Right ventricle myocardium superior (tissue), 1 donor: ENCODE measurements around the gene NRF1. TPM values are rescaled to one million over a fixed set of nuclear protein-coding genes. Genes with fewer than 3 reads are reported as not detected.
"Not testable (repeated sequence)": the region's sequence is repeated elsewhere in the genome, so short reads cannot be mapped to it uniquely, and the experiment has no call there.

ENCODE experiments used
- ATAC-seq: fragments of 200-7000 bp; cut with Tn5 transposase; one replicate; pipeline ENCODE4 v1.9.1; 2020; ENCODE audit warnings: mild to moderate bottlenecking; ENCODE audit not compliant: poor library complexity
- DNase-seq: peaks from one replicate; pipeline ENCODE4 v3.0.0-alpha.2; 2020
- intact Hi-C: fragments of 100-400 bp; cut with DNase I; formaldehyde crosslinking; loops from one replicate; pipeline ENCODE4 v1.11.2; 2022
- total RNA-seq: library from RNA; stranded (reverse); fragmentation: NEBNext Ultra II Directional; extraction: Animal tissue kit (Norgen Biotek cat#: 25700); gene quantifications from one replicate; pipeline ENCODE4 v1.2.1, GENCODE V29; 2021
- donor health status: DM: no; HTN: yes; CAD: no; lungs with severe emphysema.

Gene NRF1
- total RNA-seq, 1 donor from 2014 or later: 9.0 TPM

DNA sequence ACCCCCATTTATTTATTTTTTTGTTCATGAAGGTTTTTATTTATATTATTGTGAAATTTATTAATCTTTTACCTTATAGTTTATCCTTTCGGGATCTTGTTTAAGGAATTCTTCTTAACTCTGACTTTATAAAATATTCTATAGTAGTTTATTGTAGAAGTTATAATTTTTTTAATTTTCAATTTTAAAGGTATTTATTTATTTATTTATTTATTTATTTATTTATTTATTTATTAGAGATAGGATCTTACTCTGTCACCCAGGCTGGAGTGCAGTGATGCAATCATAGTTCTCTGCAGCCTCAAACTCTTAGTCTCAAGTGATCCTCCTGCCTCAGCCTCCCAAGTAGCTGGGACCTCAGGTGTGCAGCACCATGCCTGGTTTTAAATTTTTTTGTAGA, 56.0 kb downstream of the NRF1 start:
- intact Hi-C loops: loop anchor here (10.0 kb wide), 2 partner anchors 157 to 347 kb away; no protein-coding TSS in a partner anchor

GRCh38 chr7:129669901-129670300, 58.4 kb downstream of the NRF1 start:
- DNase-seq (no peak), ATAC-seq (no peak)
- intact Hi-C loops: loop anchor here (10.0 kb wide), 2 partner anchors 155 to 345 kb away; no protein-coding TSS in a partner anchor

More for the DNA sequence above, 56.0 kb downstream of the NRF1 start:
- DNase-seq: no peak
- ATAC-seq: no peak

GRCh38 chr7:129670656-129671055, 59.1 kb downstream of the NRF1 start:
- DNase-seq (no peak), ATAC-seq (no peak)
- intact Hi-C loops: no loop called here

DNA sequence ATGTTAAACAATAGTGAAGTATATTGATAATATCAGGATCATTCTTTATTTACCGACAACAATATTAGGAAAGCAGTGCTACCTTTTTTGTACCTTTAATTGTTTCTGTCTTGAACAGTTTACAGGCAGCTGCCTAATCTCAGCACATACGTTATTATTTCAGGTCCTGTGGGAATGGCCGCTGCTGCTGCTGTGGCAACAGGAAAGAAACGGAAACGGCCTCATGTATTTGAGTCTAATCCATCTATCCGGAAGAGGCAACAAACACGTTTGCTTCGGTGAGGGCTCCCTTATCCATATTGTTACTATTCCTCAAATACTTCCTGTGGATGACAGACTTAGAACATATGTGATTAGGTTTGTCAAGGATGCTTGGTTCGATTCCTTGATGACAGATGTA, 59.7 kb downstream of the NRF1 start:
- intact Hi-C loops: no loop called here
- ATAC-seq: no peak

GRCh38 chr7:129674475-129674874, 63.0 kb downstream of the NRF1 start:
- intact Hi-C loops, ATAC-seq, DNase-seq: not testable (repeated sequence)

More for the DNA sequence above, 59.7 kb downstream of the NRF1 start:
- no peak for DNase-seq

DNA sequence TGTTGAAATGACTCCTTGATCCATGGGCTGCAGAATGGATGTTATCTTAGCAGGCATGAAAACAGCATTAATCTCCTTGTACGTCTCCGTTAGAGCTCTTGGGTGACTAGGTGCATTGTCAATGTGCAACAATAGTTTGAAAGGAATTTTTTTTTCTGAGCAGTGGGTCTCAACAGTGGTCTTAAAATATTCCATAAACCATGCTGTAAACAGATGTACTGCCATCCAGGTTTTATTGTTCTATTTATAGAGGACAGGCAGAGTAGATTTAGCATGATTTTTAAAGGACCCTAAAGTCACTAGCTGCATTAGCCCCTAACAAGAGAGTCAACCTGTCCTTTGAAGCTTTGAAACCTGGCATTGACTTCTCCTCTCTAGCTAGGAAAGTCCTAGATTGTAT, 64.0 kb downstream of the NRF1 start:
- DNase-seq: no peak
- intact Hi-C loops: no loop called here
- ATAC-seq: no peak

GRCh38 chr7:129676017-129676897, 64.7 kb downstream of the NRF1 start:
- DNase-seq (no peak), ATAC-seq (no peak)
- intact Hi-C loops: no loop called here

GRCh38 chr7:129677796-129678195, 66.3 kb downstream of the NRF1 start:
- DNase-seq: no peak
- no peak for ATAC-seq
- intact Hi-C loops: no loop called here

DNA sequence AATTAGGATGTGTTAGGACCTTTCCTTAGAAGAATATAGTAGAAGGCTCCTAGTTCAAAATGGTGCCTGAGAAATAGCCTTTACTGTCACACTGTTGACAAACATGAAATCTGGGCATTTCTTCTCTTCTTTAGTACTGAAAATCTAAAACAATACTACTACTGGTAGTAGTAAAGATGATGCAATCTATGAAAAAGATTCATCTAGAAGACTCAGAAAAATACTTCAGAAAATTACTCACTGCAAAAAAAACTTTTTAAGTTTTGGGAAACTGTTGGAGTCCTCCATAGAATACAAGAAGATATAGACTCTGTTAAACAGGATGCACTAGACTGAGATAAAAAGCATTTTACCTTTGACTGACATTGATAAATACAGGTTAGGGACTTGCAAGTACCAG, 67.1 kb downstream of the NRF1 start:
- DNase-seq (no peak), ATAC-seq (no peak)
- intact Hi-C loops: no loop called here

DNA sequence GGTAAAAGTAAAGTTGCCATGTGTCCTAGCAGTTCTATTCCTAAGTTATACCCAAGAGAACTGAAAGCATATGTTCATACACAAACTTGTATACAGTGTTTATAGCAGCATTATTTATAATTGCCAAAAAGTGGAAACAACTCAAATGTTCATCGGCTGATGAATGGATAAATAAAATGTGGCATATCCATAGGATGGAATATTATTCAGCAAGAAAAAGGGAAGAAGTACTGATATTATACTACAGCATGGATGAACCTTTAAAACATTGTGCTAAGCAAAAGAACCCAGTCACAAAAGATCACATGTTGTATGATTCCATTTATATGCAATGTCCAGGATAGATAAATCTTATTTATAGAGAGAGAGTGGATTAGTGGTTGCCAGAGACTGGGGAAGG, 68.9 kb downstream of the NRF1 start:
- no peak for DNase-seq
- no peak for ATAC-seq
- intact Hi-C loops: no loop called here

GRCh38 chr7:129684777-129685176, 73.3 kb downstream of the NRF1 start:
- DNase-seq (peak; percentile 47), ATAC-seq (no peak)
- intact Hi-C loops: no loop called here

- no peak for DNase-seq
- intact Hi-C loops: no loop called here
- ATAC-seq: no peak
Measured at GRCh38 chr7:129686063-129686462, 74.5 kb downstream of the NRF1 start.

DNA sequence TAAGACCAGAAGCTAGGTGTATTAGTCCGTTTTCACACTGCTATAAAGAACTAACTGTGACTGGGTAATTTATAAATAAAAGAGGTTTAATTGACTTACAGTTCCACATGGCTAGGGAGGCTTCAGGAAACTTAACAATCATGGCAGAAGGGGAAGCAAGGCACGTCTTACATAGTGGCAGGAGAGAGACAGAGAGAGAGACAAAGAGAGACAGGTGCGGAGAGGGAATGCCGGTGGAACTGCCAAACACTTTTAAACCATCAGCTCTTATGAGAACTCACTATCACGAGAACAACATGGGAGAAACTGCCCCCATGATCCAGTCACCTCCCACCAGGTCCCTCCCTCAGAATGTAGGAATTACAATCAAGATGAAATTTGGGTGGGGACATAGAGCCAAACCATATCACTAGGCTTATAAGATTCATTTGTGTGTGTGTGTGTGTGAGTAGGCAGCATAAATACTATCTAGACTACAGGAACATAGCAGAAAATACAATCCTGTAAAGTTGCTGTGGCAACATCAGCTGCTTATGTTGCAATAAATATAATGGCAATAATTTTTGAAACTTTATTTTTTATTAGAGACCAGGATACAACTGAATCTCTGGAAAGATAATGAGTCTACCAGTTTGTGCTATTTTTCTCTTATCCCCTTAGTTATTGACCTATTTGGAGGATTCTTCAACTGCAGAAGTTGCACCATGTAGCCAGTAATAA, 77.1 kb downstream of the NRF1 start:
- intact Hi-C loops: no loop called here
- no peak for DNase-seq
- no peak for ATAC-seq

DNA sequence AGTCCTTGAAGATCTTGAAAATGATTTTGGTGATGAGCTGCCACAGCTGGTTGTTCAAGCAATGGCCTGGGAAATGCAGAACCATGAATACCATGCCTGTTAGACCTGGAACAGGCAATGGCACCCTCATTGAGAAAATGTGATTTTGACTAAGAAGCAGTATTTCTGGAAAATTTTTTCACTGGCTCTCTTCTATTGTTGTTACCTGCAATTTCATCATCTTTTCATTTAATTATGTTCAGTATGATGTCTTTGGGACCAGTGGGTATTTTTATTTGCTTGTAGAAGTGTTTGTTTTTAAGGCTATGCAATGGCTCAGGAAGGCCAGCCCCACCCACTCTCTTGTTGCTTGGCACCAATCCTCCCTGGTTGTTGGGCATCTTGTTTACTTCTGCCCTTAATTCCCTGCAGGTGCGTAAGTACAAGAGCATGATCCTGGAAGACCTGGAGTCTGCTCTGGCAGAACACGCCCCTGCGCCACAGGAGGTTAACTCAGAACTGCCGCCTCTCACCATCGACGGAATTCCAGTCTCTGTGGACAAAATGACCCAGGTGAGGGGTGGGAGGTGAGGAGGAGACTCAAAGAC, 78.6 kb downstream of the NRF1 start:
- ATAC-seq: no peak
- no peak for DNase-seq
- intact Hi-C loops: no loop called here

DNA sequence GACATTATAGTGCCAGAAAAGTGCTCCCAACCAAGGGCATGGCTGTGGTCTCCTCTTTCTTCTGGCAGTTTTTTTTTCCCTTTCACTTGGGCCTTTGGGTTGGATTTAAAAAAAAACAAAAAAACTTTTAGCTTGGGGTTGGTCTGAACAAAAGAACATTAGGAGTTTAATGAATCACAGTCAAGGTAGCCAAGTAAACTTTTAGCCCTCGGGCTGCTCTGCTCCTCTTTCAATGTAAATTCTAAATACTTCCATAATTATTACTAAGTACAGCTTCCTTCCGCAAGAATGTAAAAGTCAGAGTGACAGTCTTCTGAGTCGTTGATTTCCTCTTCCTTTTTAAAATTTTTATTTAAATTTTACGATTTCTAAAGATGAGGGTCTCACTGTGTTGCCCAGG, 79.2 kb downstream of the NRF1 start:
- intact Hi-C loops: no loop called here
- ATAC-seq (no peak), DNase-seq (no peak)

DNA sequence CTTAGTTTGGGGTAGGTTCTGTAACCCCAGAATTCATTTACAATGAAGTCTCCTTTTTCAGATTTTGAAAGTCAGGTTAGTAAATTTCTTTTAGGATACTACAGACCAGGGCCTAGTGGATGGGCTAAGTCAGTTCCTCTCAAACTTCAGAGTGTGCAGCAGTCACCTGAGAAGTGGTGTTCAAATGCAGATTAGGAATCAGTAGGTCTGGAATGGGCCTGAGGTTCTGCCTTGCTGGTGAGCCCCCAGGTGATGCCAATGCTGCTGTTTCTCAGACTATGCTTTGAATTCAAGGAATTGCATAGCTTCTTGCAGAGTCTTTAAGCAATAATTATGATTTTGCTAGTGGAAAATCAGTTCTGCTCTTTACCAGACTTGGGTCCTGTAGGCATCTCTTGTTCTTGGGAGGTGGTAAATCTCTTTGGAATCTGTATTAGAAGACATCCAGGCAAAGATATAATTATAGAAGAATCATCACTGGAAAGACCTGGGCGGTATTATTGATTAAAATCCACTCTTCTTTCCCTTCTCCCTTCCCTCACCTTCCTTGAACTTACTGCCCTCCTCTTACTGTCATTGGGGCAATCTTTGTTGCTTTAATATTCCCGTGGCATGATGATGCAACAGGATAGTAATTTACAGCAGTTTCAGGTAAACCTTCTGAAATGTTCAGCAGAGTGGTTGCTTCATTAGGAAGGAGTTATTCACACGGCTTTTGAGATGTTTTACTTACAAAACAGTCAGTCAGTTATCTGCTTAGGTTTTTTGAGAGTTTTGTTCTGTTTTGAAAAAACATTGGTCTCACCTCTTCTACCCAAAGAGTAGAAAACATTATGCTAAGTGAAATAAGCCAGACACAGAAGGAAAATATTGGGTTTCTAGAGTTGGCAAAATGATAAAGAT, 87.2 kb downstream of the NRF1 start:
- intact Hi-C loops: no loop called here
- ATAC-seq (no peak), DNase-seq (no peak)

DNA sequence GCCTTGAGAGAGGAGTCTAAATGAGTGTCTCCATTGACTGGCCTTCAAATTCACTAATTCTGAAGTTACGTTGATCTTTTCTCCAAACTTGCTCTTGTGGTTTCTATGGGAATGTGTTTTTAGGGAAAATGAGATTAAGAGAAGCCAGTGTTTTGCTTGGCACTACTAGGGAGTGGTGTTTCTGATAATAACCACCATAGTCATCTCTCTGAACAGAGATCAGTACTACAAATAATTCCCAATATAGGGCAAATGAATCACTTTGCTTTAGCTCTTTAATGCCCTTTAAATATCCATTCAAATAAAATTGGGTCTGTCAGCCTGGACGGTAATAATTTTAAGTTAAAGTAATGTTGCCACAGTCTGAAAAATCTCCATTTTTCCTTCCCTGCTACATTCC, 90.8 kb downstream of the NRF1 start:
- intact Hi-C loops: no loop called here
- ATAC-seq: no peak
- DNase-seq: no peak

GRCh38 chr7:129702761-129703338, 91.3 kb downstream of the NRF1 start:
- intact Hi-C loops: no loop called here
- DNase-seq: no peak
- no peak for ATAC-seq
